ENCODE data around the gene PIMREG. TPM values are rescaled to one million over a fixed set of nuclear protein-coding genes. Genes with fewer than 3 reads are reported as not detected.

The PIMREG gene
- polyA plus RNA-seq, 2 of the 4 experiments (the other 2 are of a cell fraction), result 26.3 to 28.9 TPM

- no peak for TF ChIP-seq CTCF (IDR thresholded peaks at IDR 0.05)
- no peak for TF ChIP-seq FOSL2 (IDR thresholded peaks at IDR 0.05)
- TF ChIP-seq FOSL2 (CRISPR knock-in tag; IDR thresholded peaks at IDR 0.05), result no peak
These were observed 34.2 kb downstream of the PIMREG start (continued) for GRCh38 chr17:6478486-6478885.

- no peak overlapping the region for H3K27ac ChIP-seq
- ChIA-PET CTCF (interaction anchor here (0.6 to 2.2 kb wide), 11 partner anchors 8 to 1280 kb away, joined by 3 to 12 read pairs (median 3); no protein-coding TSS in a partner anchor), POLR2A (no interaction called here)
- H3K4me3 ChIP-seq, result no peak overlapping the region
- H3K9me3 ChIP-seq, result no peaks in the 10 kb centered on the region
- no peak for DNase-seq (ENCODE audit: low read depth in 1 of 2, low spot score in 1 of 2)
- H3K4me1 ChIP-seq, result no peaks in the 10 kb centered on the region
- no peak overlapping the region for H3K4me2 ChIP-seq
- ATAC-seq, result no peak
- 59% methylated on average over 12 of the region's 13 CpGs for WGBS (ENCODE audit: missing lambda C conversion rate)
- FAIRE-seq, result no peak
- TF ChIP-seq CBX8 (IDR thresholded peaks at IDR 0.05) (no peak), EP300 (IDR thresholded peaks at IDR 0.05) (no peak), KDM5A (IDR thresholded peaks at IDR 0.05) (no peak), POLR2A (IDR thresholded peaks at IDR 0.05; ENCODE audit: low read length) (no peak), BCL3 (IDR thresholded peaks at IDR 0.05) (no peak), SREBF2 (IDR thresholded peaks at IDR 0.05) (no peak), MYC (IDR thresholded peaks at IDR 0.05; ENCODE audit: borderline replicate concordance, low read length) (no peak), CEBPB (IDR thresholded peaks at IDR 0.05) (no peak), RAD21 (conservative IDR thresholded peaks at IDR 0.05 in 1 of 2, IDR thresholded peaks at IDR 0.05 in 1 of 2) (no peak), FOSB (CRISPR knock-in tag; IDR thresholded peaks at IDR 0.05) (no peak), MAX (IDR thresholded peaks at IDR 0.05) (no peak), ZSCAN20 (CRISPR knock-in tag; IDR thresholded peaks at IDR 0.05) (no peak), RFX5 (IDR thresholded peaks at IDR 0.05) (no peak), JUNB (IDR thresholded peaks at IDR 0.05) (no peak), ESRRA (IDR thresholded peaks at IDR 0.05; ENCODE audit: borderline replicate concordance, low read length) (no peak), KDM1A (IDR thresholded peaks at IDR 0.05; ENCODE audit: low read depth) (no peak)
These were observed 35.5 kb downstream of the PIMREG start for GRCh38 chr17:6479622-6480302.

GRCh38 chr17:6480303-6480675 is 36.0 kb downstream of the PIMREG start:
- no peak for ATAC-seq
- WGBS (ENCODE audit: missing lambda C conversion rate), result 58% methylated on average over 5 of the region's 9 CpGs
- CTCF ChIA-PET, result interaction anchor here (0.6 to 2.2 kb wide), 10 partner anchors 8 to 1280 kb away, joined by 3 to 12 read pairs (median 4); no protein-coding TSS in a partner anchor
- no peak overlapping the region for H3K4me3 ChIP-seq
- no peak for FAIRE-seq
- DNase-seq (ENCODE audit: low read depth in 1 of 2, low spot score in 1 of 2), result no peak
- H3K4me2 ChIP-seq, result no peak overlapping the region
- TF ChIP-seq PBX3 (IDR thresholded peaks at IDR 0.05) (no peak), JUN (IDR thresholded peaks at IDR 0.05) (no peak), ZC3H11A (IDR thresholded peaks at IDR 0.05) (no peak), POLR2AphosphoS2 (conservative IDR thresholded peaks at IDR 0.05; ENCODE audit: low read length) (no peak), NPAS2 (CRISPR knock-in tag; IDR thresholded peaks at IDR 0.05; ENCODE audit: borderline replicate concordance) (no peak), ATOH8 (CRISPR knock-in tag; IDR thresholded peaks at IDR 0.05; ENCODE audit: low read depth) (no peak), NR3C1 (IDR thresholded peaks at IDR 0.05) (no peak), ESRRA (IDR thresholded peaks at IDR 0.05; ENCODE audit: borderline replicate concordance, low read length) (no peak)
- H3K9me3 ChIP-seq, result no peaks in the 10 kb centered on the region
- no peaks in the 10 kb centered on the region for H3K4me1 ChIP-seq
- POLR2A ChIA-PET, result no interaction called here
- no peak overlapping the region for H3K27ac ChIP-seq

Measured in A549 (cell line).